Transverse colon (tissue), 4 donors: ENCODE data around the gene HNRNPD. TPM values are rescaled to one million over a fixed set of nuclear protein-coding genes. Genes with fewer than 3 reads are reported as not detected.

Experiments used
- DNase-seq: peaks from one replicate; pipeline ENCODE4 v3.0.0-alpha.2; 2019
- H3K27ac ChIP-seq, 4 donors: fragments of 200-600 bp; sonication (generic); 2 replicates each; pipeline ENCODE4 v1.5.1; 2016 to 2018; ENCODE audit warnings: inconsistent platforms in 4 of 4
- H3K27me3 ChIP-seq: fragments of 200-600 bp; sonication (generic); 2 replicates; pipeline ENCODE4 v1.5.1; 2017; ENCODE audit warnings: inconsistent platforms
- H3K36me3 ChIP-seq, 4 donors: fragments of 200-600 bp; sonication (generic); 2 replicates each; pipeline ENCODE4 v1.5.1; 2017 to 2019; ENCODE audit warnings: inconsistent platforms in 4 of 4
- H3K4me1 ChIP-seq, 4 donors: fragments of 200-600 bp; sonication (generic); 2 replicates each; pipeline ENCODE4 v1.5.1; 2017 to 2020; ENCODE audit warnings: inconsistent platforms in 4 of 4
- H3K4me3 ChIP-seq, 4 donors: fragments of 200-600 bp; sonication (generic); 1 replicate in 1 of 4; 2 replicates in 3 of 4; pipeline versions ENCODE4 v1.5.1 to v1.6.1; 2017 to 2019; ENCODE audit warnings: inconsistent platforms in 4 of 4
- H3K9me3 ChIP-seq, 2 donors: fragments of 200-600 bp; sonication (generic); 2 replicates each; pipeline ENCODE4 v1.5.1; 2017 to 2019; ENCODE audit warnings: inconsistent platforms in 2 of 2
- CTCF ChIP-seq, 5 experiments: fragments of 200-600 bp in 3 of 5; fragments of 450-650 bp in 2 of 5; sonication (generic) in 3 of 5; IDR thresholded peaks; 1 replicate in 2 of 5; 2 replicates in 3 of 5; pipeline ENCODE4 v1.5.1; 2016 to 2017; ENCODE audit warnings: antibody characterized with exemption in 5 of 5, inconsistent platforms in 3 of 5, mild to moderate bottlenecking in 2 of 5, moderate library complexity in 1 of 5
- EP300 ChIP-seq: sonication (generic); formaldehyde crosslinking; IDR thresholded peaks from one replicate; pipeline ENCODE4 v1.6.1; 2017; ENCODE audit warnings: antibody characterized with exemption, low read depth
- POLR2A ChIP-seq: fragments of 450-650 bp; IDR thresholded peaks from one replicate; pipeline ENCODE4 v1.6.1; 2016; ENCODE audit warnings: antibody characterized with exemption, mild to moderate bottlenecking, moderate library complexity
- POLR2AphosphoS5 ChIP-seq, 3 donors: sonication (generic); formaldehyde crosslinking; IDR thresholded peaks; one replicate each; pipeline ENCODE4 v1.6.1; 2016; ENCODE audit warnings: antibody characterized with exemption in 3 of 3
- WGBS, 2 donors: methylation state at CpG; one replicate each; pipeline ENCODE4 v1.1.5; 2018; ENCODE audit warnings: low coverage in 1 of 2; 5-methylcytosine and 5-hydroxymethylcytosine counted together
- in situ Hi-C, 4 donors: fragments of 200-750 bp; cut with MboI; loops; one replicate each; pipeline versions ENCODE4 v1.15.0 to v1.15.1; 2017; ENCODE audit warnings: low sequenced_read_pairs in 3 of 4, low pct_ligation_motif_present in 1 of 4, low pct_unique_long_range_greater_than_20kb in 1 of 4
- intact Hi-C: fragments of 100-400 bp; cut with DNase I; formaldehyde crosslinking; loops from one replicate; pipeline ENCODE4 v1.15.1; 2023; ENCODE audit warnings: low total_unique reads
- total RNA-seq, 4 donors: library from RNA; depleted of rRNA; stranded (reverse); fragments of >200 nt; gene quantifications; one replicate each; pipeline ENCODE4 v1.1.0, GENCODE V29; 2016

HNRNPD gene
- total RNA-seq, 4 donors from 2014 or later = 61.4 to 213 (median 130) TPM

- Histone ChIP-seq H3K27me3 (no peaks in the 10 kb centered on the region), H3K9me3 (no peaks in the 10 kb centered on the region), H3K4me3 (no peak overlapping the region), H3K27ac (no peak overlapping the region), H3K4me1 (peaks cover 11 to 56% (median 19%) of the 10 kb centered on the region in 4 donors), H3K36me3 (peaks cover 0 to 49% (median 21%) of the 10 kb centered on the region in 4 donors)
- no peak for DNase-seq
- intact Hi-C loops (no loop called here), in situ Hi-C loops (no loop called here)
- TF ChIP-seq EP300 (no peak), POLR2A (no peak), CTCF (IDR thresholded peaks at IDR 0.05) (no peak), POLR2AphosphoS5 (IDR thresholded peaks at IDR 0.05) (no peak)
- 64 to 89% methylated on average over 5 of the region's 5 CpGs for WGBS, 2 donors
Measured at GRCh38 chr4:82357640-82358039, 16.2 kb downstream of the HNRNPD start.

- intact Hi-C loops (no loop called here), in situ Hi-C loops (no loop called here)
- Histone ChIP-seq H3K27me3 (no peaks in the 10 kb centered on the region), H3K9me3 (no peaks in the 10 kb centered on the region), H3K36me3 (peaks cover 0 to 52% (median 21%) of the 10 kb centered on the region in 4 donors), H3K4me1 (peaks cover 6 to 28% (median 9%) of the 10 kb centered on the region in 4 donors), H3K4me3 (no peak overlapping the region), H3K27ac (no peak overlapping the region)
- TF ChIP-seq POLR2A (no peak), CTCF (IDR thresholded peaks at IDR 0.05) (no peak), EP300 (no peak), POLR2AphosphoS5 (IDR thresholded peaks at IDR 0.05) (no peak)
- DNase-seq = no peak
- 94 to 95% methylated on average over 11 of the region's 11 CpGs for WGBS, 2 donors
Measured at GRCh38 chr4:82354788-82355187, 19.0 kb downstream of the HNRNPD start.

- H3K4me1 ChIP-seq = peaks cover 0 to 9% (median 3%) of the 10 kb centered on the region in 4 donors
Measured at GRCh38 chr4:82352825-82353366, 20.9 kb downstream of the HNRNPD start.

More at GRCh38 chr4:82352825-82353366, 20.9 kb downstream of the HNRNPD start:
- intact Hi-C loops (no loop called here), in situ Hi-C loops (no loop called here)
- no peak overlapping the region for H3K27ac ChIP-seq
- no peak for DNase-seq
- no peaks in the 10 kb centered on the region for H3K27me3 ChIP-seq
- no peak for TF ChIP-seq CTCF (IDR thresholded peaks at IDR 0.05)
- TF ChIP-seq EP300 = no peak
- TF ChIP-seq POLR2A = no peak
- no peak for TF ChIP-seq POLR2AphosphoS5 (IDR thresholded peaks at IDR 0.05)
- H3K36me3 ChIP-seq = peaks cover 0 to 45% (median 21%) of the 10 kb centered on the region in 4 donors
- no peak overlapping the region for H3K4me3 ChIP-seq
- H3K9me3 ChIP-seq = no peaks in the 10 kb centered on the region
- 53 to 67% methylated on average over 1 to 2 of the region's 2 CpGs for WGBS, 2 donors
